HG02798 (cell line): ENCODE measurements around the gene PRKAB2.
"Not testable (repeated sequence)": the region's sequence is repeated elsewhere in the genome, so short reads cannot be mapped to it uniquely, and the experiment has no call there.

Source experiments
- ATAC-seq: cut with Tn5 transposase; IDR thresholded peaks from one replicate; pipeline ENCODE4 v1.9.1; 2021; ENCODE audit warnings: mild to moderate bottlenecking; ENCODE audit not compliant: unreplicated experiment, poor library complexity

PRKAB2 gene

GRCh38 chr1:147172168-147173016, at the start of gene PRKAB2:
PRKAB2 (minus strand) TSS chr1:147172470; CDS start chr1:147172144, 326 bp downstream.
- peak; percentile 93 for ATAC-seq

- ATAC-seq, result no peak
Observed at GRCh38 chr1:147218606-147219005, 46.3 kb upstream of the PRKAB2 start.

- ATAC-seq, result no peak
Observed at GRCh38 chr1:147217141-147217540, 44.9 kb upstream of the PRKAB2 start.

GRCh38 chr1:147216124-147216523, 43.9 kb upstream of the PRKAB2 start:
- ATAC-seq, result no peak

- no peak for ATAC-seq
Observed at GRCh38 chr1:147215540-147215916, 43.3 kb upstream of the PRKAB2 start.

- no peak for ATAC-seq
Observed at GRCh38 chr1:147214842-147215539, 42.7 kb upstream of the PRKAB2 start.

- ATAC-seq, result no peak
Observed at GRCh38 chr1:147214325-147214724, 42.1 kb upstream of the PRKAB2 start.

GRCh38 chr1:147213271-147213670, 41.0 kb upstream of the PRKAB2 start:
- no peak for ATAC-seq

- no peak for ATAC-seq
Observed at GRCh38 chr1:147211577-147211976, 39.3 kb upstream of the PRKAB2 start.

- ATAC-seq, result no peak
Observed at GRCh38 chr1:147210987-147211386, 38.7 kb upstream of the PRKAB2 start.

GRCh38 chr1:147209825-147210821, 37.9 kb upstream of the PRKAB2 start:
- no peak for ATAC-seq

- ATAC-seq, result no peak
Observed at GRCh38 chr1:147208619-147209018, 36.3 kb upstream of the PRKAB2 start.

- no peak for ATAC-seq
Observed at GRCh38 chr1:147207192-147207591, 34.9 kb upstream of the PRKAB2 start.

- no peak for ATAC-seq
Observed at GRCh38 chr1:147204080-147204479, 31.8 kb upstream of the PRKAB2 start.

- no peak for ATAC-seq
Observed at GRCh38 chr1:147202576-147202975, 30.3 kb upstream of the PRKAB2 start.

- ATAC-seq, result no peak
Observed at GRCh38 chr1:147201786-147202185, 29.5 kb upstream of the PRKAB2 start.

- ATAC-seq, result no peak
Observed at GRCh38 chr1:147201276-147201675, 29.0 kb upstream of the PRKAB2 start.

- ATAC-seq, result not testable (repeated sequence)
Observed at GRCh38 chr1:147197324-147197723, 25.1 kb upstream of the PRKAB2 start.

GRCh38 chr1:147189514-147189913, 17.2 kb upstream of the PRKAB2 start:
- no peak for ATAC-seq

- no peak for ATAC-seq
Observed at GRCh38 chr1:147185432-147185831, 13.2 kb upstream of the PRKAB2 start.
